OCI-LY7 (cell line): Measurements from ENCODE around the gene CTNND2.

Source experiments
- CTCF ChIP-seq: fragments of 200-600 bp; sonication (generic); conservative IDR thresholded peaks from 2 replicates; pipeline ENCODE4 v1.5.1; 2014; ENCODE audit warnings: mild to moderate bottlenecking, antibody characterized with exemption, low read length, moderate library complexity, mixed read lengths
- EZH2phosphoT487 ChIP-seq: fragments of 200-600 bp; sonication (generic); IDR thresholded peaks from 2 replicates; pipeline ENCODE4 v1.6.1; 2018; ENCODE audit warnings: low read depth, borderline replicate concordance, mild to moderate bottlenecking, mixed run types, antibody characterized with exemption, low read length, moderate library complexity, mixed read lengths

- no peak for TF ChIP-seq CTCF
- no peak for TF ChIP-seq EZH2phosphoT487
Observed at GRCh38 chr5:11443831-11444230, 460.4 kb downstream of the CTNND2 start.
